HG03469 (cell line): Measurements from ENCODE around the gene NAT16.
"Not testable (repeated sequence)": the region's sequence is repeated elsewhere in the genome, so short reads cannot be mapped to it uniquely, and the experiment has no call there.

ENCODE experiments used
- ATAC-seq: cut with Tn5 transposase; IDR thresholded peaks from one replicate; pipeline ENCODE4 v1.9.1; 2021; ENCODE audit warnings: mild to moderate bottlenecking, moderate library complexity, moderate number of reproducible peaks; ENCODE audit not compliant: unreplicated experiment

Gene NAT16

GRCh38 chr7:101180130-101180755 lies at the start of gene NAT16:
Gene NAT16 (minus strand): TSS chr7:101180293. CDS start chr7:101174807, 5,486 bp downstream.
- no peak for ATAC-seq

DNA sequence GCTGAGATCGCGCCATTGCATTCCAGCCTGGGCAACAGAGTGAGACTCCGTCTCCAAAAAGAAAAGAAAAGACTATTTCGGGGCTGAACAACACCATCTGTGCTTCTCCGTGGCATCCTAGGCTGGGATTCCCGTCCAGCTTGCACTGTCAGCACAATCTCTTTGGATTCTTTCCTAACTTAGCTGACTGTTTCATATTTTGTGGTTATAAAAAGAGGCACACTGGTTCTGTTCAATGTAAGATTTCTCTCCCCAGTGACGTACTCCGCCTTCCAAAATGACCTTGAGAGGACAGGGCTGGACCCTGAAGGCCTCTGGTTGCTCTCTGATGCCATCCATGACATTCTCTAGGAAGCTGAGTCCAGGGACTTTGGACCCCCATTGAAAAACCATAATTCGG lies 46.6 kb upstream of the NAT16 start:
- ATAC-seq, result no peak

GRCh38 chr7:101225650-101226049 lies 45.6 kb upstream of the NAT16 start:
- no peak for ATAC-seq

GRCh38 chr7:101223528-101223927 lies 43.4 kb upstream of the NAT16 start:
- no peak for ATAC-seq

- ATAC-seq, result no peak
These were observed 42.3 kb upstream of the NAT16 start for GRCh38 chr7:101222275-101222830.

DNA sequence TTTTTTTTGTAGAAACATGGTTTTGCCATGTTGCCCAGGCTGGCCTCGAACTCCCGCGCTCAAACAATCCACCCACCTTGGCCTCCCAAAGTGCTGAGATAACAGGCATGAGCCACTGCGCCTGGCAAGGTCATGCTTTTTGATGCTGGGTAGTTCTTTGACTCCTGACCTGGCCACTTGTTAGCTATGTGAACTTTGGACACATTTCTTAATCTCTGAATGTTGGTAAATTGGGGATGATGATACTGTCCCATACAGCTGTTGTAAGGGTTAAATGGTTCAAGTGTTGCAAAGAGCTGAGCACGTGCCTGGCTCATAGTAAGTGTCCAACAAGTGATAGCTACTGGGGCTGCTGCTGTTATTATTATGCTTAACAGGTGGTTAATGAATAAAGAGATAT lies 40.2 kb upstream of the NAT16 start:
- no peak for ATAC-seq

- no peak for ATAC-seq
These were observed 38.4 kb upstream of the NAT16 start for GRCh38 chr7:101218236-101219125.

- peak; percentile 37 for ATAC-seq
These were observed 37.5 kb upstream of the NAT16 start, which contains the start of the genes PLOD3 and ZNHIT1 for GRCh38 chr7:101217388-101218235. Gene PLOD3 (minus strand): TSS chr7:101217581. CDS start chr7:101217274, 307 bp downstream. Gene ZNHIT1 (plus strand): TSS chr7:101218165. CDS start chr7:101218196, 31 bp downstream.

DNA sequence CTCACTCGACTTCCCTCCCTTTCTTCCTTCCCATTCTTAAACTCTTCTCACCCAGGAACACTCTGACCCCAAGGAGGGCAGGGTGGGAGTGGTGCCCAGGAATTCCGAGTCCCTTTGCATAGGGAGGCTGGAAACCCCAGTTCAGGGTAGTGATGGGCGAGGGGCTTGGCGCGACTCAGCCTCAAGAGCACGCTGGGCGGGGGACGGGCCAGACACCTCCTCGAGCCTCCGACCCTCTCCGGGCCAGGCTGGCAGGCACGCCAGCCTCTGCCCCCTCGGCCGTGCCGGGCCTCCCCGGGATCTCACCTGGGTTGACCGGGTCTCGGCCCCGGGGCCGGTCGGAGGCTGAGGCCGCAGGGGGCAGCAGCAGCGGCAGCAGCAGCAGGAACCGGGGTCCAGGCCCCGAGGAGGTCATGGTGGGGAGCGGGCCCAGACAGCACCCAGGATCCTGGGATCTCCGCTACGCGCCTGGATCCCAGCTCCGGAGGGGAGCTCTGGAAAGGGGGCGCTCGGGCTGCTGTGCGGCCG lies 36.8 kb upstream of the NAT16 start:
- no peak for ATAC-seq

DNA sequence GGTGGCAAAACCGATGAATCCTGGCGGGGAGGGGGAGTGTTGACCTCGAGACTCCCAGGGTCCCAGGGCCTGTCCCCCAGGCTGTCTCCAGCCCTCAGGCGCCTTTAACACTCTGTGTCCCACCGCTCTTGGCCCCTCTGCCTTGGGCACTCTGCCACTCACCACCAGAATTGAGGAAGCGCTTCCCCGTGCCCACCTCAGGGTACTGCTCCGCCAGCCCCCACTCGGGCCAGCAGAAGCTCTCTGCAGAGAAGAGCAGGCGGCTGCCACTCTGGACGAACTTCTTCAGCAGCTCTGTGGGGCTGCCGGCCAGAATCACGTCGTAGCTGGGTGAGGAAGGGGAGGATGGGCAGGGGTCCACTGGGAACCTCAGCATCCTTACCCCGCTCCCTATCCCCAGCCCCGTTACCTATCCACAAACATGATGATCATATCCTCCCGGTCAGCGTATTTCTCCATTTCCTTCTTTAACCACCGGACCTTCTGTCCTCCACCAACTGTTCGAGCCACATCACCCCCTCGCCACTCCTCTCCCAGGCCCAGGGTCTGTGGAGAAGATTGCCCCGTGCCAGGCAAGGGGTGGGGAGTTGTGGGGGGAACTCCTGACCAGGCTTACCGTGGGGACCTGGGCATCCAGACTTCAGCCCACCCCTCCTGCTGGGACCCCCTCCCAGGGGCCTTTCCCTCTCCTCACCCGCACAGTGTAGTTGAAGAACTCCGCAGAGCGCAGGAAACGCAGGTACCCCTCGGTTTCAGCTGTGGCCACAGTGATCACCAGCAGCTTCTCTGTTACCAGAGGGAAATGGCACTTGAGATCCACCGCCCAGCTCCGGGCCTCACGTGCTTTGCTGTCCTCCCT lies 36.1 kb upstream of the NAT16 start:
- no peak for ATAC-seq

- ATAC-seq, result no peak
These were observed 31.9 kb upstream of the NAT16 start for GRCh38 chr7:101212014-101212413.

DNA sequence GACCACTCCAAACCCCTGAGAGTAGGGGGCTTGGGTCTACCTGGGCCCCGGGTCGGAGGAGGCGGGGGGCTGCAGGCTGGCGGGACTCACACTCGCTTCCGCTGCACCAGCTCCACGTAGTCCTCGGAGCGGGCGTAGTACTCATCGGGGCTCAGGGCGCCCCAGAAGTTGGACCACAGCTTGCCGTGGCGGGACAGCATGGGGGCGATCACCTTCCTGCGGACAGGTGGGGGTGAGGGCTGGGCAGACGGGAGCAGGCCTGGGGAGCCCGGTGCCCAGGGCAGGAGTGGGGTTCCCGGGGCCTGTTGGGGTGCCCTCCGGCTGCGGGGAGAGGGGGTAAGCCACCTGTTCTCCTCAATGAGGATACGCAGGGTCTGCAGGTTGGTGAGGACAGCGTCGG lies 31.4 kb upstream of the NAT16 start:
- ATAC-seq, result no peak

DNA sequence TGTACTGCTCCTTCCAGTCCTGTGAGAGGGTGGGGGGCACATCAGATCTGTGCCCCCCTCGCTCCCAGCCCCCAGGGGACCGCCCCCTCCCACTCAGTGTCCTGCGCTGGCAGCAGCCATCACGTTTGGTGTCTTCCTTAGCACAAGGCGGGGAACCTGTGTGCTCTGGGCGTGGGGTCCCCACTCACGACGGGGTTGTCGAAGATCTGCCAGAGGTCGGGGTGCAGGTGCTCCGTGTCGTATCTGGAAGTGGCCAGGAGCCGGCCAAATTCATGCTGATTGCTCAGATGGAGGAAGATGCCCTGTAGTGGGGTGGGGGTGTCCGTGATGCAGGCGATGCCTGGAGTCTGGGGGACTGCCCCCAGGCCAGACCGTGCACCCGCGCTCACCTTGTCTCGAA lies 30.1 kb upstream of the NAT16 start:
- ATAC-seq, result no peak

GRCh38 chr7:101208794-101209193 lies 28.7 kb upstream of the NAT16 start:
- ATAC-seq, result no peak

- no peak for ATAC-seq
These were observed 27.4 kb upstream of the NAT16 start for GRCh38 chr7:101207459-101207858.

DNA sequence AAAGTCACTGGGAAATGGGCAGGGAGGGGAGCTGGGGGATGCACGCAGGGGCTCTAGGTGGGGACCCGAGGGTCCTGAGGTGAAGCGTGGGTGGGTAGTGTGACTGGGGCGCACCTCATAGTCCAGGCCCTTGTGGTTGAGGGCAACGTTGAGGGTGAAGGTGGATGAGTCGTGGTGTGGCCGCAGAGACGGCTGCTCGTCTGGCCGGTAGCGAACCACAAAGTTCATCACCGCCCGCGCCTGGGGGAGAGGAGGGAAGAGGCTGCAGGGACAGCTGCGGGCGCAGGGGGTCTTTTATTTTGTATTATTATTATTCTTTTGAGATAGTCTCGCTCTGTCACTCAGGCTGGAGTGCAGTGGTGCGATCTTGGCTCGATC lies 26.6 kb upstream of the NAT16 start:
- ATAC-seq, result no peak

- ATAC-seq, result no peak
These were observed 26.0 kb upstream of the NAT16 start for GRCh38 chr7:101205901-101206664.

GRCh38 chr7:101203740-101204738 lies 23.9 kb upstream of the NAT16 start:
- not testable (repeated sequence) for ATAC-seq
